Measurements from ENCODE around the gene CNTLN.
"Not testable (repeated sequence)": the region's sequence is repeated elsewhere in the genome, so short reads cannot be mapped to it uniquely, and the experiment has no call there.

Gene CNTLN

GRCh38 chr9:17134396-17135294, at the start of gene CNTLN:
Gene CNTLN, plus strand, starts transcription at chr9:17135040. Its CDS starts 26 bp downstream, at chr9:17135066.
- DNase-seq (ENCODE audit: low spot score) = peak; percentile 82

DNA sequence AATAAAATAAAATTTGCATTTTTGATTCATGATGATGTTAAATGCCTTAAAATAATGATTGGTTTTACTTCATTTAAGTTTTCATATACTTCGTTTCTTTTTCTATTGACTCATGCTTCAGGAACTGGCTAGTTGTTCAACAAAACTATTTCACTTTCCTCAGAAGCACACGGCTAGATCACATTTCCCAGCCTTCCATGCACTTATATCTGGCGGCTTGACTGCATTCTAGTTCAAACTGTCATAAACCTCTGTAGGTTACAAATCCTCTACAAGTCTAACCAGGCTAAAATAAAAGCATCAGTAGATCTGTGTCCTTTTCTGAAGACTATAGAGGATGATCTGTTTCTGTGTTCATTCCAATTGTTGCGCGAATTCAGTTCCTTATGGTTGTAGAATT, 46.3 kb upstream of the CNTLN start:
- DNase-seq (ENCODE audit: low spot score) = no peak

DNA sequence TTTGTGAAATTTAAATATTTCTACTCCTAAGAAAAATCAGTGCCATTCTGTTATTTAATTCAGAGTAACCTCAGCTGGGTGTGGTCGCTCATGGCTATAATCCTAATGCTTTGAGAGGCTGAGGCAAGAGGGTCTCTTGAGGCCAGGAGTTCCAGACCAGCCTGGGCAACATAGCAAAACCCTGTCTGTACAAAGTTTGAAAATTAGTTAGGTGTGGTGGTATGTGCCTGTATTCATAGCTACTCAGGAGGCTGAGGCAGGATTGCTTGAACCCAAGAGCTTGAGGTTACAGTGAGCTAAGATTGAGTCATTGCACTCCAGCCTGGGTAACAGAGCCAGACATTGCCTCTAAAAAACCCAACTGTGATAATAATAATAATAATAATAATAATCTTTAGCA, 44.8 kb upstream of the CNTLN start:
- no peak for DNase-seq (ENCODE audit: low spot score)

- DNase-seq (ENCODE audit: low spot score) = peak; percentile 53
These were observed 18.4 kb upstream of the CNTLN start for GRCh38 chr9:17116400-17116837.

GRCh38 chr9:17117372-17117771, 17.5 kb upstream of the CNTLN start:
- no peak for DNase-seq (ENCODE audit: low spot score)

DNA sequence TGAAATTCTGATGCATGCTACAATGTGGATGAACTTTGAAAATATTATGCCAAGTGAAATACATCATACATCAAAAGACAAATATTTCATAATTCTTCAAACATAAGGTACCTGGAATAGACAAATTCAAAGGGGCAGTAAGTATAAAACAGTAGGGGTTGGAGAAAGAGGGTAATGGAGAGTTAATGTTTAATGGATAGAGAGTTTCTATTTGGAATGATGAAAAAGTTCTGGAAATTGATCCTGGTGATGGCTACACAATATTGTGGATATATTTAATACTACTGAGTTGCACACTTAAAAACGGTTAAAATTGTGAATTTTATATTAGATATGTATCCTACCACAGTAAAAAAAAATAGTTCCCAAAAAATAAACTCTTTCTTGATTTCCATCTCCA, 14.6 kb upstream of the CNTLN start:
- DNase-seq (ENCODE audit: low spot score) = no peak

GRCh38 chr9:17121264-17121663, 13.6 kb upstream of the CNTLN start:
- no peak for DNase-seq (ENCODE audit: low spot score)

DNA sequence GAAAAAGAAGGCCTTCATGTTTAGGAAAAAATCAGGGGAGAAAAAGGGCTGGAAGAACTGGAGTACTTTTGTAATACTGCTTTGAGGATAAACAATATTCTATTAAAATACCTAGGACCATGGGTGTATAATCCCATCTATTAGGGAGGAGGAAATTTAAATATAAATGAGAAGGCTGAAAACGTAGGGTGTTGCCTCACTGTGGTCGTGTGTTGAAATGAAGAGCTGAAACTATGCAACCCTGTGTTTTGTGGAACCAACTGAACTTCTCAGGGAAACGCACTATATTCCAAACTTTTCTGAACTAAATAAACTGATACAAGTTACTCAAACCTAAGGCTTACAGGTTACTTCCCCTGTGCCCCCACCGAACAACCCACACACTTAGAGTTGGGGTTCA, 4.5 kb upstream of the CNTLN start:
- DNase-seq (ENCODE audit: low spot score) = no peak

DNA sequence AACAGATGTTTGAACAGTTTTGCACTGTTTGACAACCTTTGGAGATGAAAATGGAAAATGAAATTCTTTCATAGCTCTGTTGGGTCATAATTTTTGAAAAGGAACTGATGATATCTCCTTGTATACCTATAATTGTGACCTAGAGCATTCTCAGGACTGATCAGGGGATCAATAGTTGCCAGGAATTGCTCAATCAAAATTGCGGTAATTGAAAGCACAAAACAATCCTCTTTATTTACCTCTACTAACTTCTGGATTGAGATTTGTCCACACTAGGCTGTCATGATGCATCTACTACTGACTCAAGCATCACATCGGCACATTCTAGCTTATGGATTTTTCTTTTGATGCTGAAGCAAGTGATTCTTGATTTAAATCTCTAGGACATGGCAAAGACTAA, 4.1 kb upstream of the CNTLN start:
- DNase-seq (ENCODE audit: low spot score) = no peak

DNA sequence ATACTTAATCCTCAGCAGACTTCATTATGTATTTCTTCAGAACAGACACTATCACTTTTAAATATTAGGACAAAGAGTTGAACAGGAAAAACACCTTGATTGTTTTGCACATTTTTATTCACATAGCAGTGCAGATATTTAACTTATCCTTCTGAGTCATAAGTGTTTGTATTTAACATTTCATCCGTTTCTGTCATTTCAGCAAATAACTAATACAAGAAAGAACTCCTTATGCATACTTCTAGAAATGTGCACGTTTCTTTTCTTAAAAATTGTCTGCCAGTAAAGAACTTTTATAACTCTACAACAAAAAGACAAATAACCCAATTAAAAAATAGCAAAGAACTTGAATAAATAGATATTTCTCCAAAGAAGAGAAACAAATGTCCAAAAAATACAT, 3.3 kb upstream of the CNTLN start:
- no peak for DNase-seq (ENCODE audit: low spot score)

DNA sequence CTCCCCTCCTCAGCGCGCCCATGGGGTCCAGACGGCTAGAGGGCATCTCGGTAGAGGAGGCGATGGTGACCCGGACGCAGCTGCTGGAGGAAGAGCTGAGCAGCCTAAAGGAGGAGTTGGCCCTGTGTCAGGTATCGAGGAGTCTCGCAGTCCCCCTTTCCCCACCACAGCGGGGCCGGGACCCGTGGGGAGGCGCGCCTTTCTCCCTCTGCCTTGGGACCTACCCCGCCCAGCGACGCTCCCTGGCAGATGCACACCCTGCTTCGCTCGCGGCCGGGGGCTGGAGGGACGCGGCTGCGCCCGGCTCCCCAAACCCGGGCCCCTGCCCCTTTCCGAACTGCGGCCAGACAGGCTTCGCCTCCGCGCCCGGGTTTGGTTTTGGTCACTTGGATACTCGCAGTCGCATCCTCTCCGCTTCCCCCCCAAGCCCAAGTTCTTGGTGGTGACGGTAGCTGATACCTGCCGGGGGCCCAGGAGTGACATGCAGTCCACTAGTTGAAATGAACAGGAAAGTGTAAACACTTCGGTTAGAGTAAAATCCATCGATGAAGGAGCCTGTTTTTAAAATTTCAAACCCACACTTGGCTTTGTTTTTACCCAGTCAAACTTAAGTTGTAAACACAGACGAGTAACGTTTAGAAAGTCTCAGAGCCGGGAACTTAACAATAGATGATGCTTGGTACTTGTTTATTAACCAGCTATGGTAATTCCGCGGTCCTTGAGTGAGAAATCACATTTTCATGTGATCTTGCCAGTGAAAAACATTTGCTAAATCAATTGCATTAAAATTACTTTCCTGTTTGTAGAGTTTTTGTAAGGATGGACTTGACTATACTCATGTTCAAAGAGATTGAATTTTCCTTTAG, 688 bp downstream of the CNTLN start:
- DNase-seq (ENCODE audit: low spot score) = peak; percentile 35

GRCh38 chr9:17137566-17137965, 2.7 kb downstream of the CNTLN start:
- no peak for DNase-seq (ENCODE audit: low spot score)

DNA sequence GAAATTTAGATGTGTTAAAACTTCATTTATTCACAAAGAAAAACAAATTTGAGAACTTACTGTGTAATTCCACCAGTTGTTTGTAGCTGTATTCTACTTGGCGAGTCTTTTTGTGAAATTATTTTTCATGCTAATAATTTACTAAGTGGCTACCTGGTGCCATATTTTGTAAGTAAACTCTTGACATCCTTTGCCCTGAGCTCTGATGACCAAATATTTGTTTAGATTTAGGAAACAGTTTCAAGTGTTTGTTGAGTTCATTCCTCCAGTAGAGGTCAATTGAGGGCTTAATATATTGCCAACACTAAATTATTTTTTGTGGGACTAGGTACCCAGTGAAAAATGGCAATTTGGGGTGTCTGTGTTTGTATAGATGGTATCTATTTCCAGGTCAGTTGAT, 3.7 kb downstream of the CNTLN start:
- DNase-seq (ENCODE audit: low spot score) = no peak

DNA sequence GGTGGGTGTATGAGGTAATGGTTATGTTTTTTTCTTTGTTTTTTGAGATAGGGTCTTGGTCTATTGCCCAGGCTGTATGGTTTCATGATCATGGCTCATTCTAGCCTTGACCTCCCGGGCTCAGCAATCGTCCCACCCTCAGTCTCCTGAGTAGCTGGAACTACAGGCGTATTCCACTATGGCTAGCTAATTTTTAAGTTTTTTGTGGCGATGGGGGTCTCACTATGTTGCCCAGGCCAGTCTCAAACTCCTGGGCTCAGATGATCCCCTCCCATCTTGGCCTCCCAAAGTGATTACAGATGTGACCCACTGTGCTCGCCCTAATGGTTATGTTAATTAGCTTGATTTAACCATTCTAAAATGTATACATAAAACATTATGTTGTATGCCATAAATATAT, 5.6 kb downstream of the CNTLN start:
- DNase-seq (ENCODE audit: low spot score) = no peak

DNA sequence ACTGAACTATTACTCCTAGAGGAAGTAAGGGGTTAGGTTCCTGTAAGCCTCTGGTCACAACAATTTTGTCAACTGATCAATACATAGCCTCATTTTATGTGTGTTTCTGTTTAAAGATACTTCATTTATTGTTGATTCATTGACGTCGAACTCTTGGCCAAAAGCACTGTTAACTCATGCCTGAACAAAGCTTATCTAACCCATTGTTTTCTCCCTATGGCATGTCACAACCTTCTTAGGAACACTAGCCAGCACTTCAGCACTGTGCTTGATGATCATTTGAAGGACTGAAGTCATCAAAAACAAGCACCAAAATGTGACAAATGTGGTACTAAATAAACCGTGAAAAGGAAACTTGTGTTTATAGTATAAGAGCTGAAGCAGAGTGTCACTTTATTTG, 13.5 kb downstream of the CNTLN start:
- DNase-seq (ENCODE audit: low spot score) = no peak

DNA sequence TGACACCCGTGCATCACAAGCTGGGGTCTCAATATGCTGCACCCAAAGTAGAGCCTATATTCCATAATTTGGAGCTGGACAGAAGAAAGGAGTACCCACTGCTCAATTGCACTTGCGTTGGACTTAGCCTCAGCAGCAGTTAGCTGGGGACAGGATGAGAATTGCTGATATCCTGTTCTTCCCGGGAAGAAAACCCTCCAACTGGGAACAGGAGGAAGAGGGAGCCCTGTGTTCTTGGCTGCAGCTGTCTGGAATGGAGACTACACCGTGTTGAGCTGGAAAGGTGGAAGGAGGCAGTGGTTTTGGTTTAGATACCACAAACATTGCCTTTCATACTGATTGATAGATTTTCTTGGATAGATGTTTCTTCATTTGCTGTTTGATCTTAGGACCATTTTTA, 24.6 kb downstream of the CNTLN start:
- no peak for DNase-seq (ENCODE audit: low spot score)

- no peak for DNase-seq (ENCODE audit: low spot score)
These were observed 25.5 kb downstream of the CNTLN start for GRCh38 chr9:17160327-17160726.

GRCh38 chr9:17165764-17166163, 30.9 kb downstream of the CNTLN start:
- no peak for DNase-seq (ENCODE audit: low spot score)

GRCh38 chr9:17166346-17166745, 31.5 kb downstream of the CNTLN start:
- DNase-seq (ENCODE audit: low spot score) = no peak

DNA sequence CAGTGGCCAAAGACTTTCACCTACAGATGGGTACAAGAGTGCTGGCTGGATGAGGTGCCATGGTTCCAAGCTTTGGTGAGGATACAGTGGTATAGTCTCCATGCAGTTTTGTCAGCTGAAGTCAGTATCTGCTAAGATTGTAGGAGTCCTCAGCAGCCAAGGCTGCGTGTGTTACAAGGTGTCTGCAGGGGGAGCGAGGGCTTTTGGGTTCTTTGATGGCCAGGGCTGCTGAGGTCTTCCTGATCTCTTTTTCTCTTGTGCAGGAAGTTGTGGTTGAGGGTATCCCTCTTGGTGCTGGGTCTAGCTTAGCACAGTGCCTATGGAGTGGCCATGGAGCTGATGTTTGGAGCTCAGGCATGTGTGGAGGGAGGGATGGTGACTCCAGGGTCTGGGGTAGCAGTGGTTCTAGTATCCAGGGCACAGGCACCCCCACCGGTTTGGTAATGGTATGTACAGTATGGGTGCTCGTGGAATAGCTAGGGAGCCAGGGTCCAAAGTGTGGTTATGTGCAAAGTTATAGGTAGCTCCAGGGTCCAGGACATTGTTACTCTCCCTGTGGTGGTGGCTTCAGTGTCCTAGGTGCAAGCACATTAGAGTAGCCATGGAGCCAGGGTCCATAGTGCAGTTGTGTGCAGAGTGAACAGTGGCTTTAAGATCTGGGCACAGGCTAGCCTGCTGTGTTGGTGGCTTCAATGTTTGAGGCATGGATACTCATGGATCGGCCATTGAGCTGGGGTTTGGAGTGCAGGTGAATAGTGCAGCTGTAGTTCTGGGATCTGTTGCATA, 36.7 kb downstream of the CNTLN start:
- DNase-seq (ENCODE audit: low spot score) = no peak

DNA sequence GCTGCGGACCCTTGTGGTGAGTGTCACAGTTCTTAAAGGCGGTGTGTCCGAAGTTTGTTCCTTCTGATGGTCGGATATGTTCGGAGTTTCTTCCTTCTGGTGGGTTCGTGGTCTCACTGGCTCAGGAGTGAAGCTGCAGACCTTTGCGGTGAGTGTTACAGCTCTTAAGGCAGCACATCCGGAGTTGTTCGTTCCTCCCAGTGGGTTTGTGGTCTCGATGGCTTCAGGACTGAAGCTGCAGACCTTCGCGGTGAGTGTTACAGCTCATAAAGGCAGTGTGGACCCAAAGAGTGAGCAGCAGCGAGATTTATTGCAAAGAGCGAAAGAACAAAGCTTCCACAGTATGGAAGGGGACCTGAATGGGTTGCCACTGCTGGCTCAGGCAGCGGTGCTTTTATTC, 42.7 kb downstream of the CNTLN start:
- not testable (repeated sequence) for DNase-seq (ENCODE audit: low spot score)

- DNase-seq (ENCODE audit: low spot score) = no peak
These were observed 50.7 kb downstream of the CNTLN start for GRCh38 chr9:17185481-17186029.

All from pons (tissue), 1 donor.